Skeletal muscle tissue (tissue), 4 donors: ENCODE results near the gene CYP19A1. TPM values are rescaled to one million over a fixed set of nuclear protein-coding genes. Genes with fewer than 3 reads are reported as not detected.

Experiments used
- H3K27ac ChIP-seq: one replicate; pipeline ENCODE4 v1.7.0; 2013; ENCODE audit warnings: mild to moderate bottlenecking, low read depth, low read length, inconsistent platforms
- H3K27me3 ChIP-seq, 3 donors: one replicate each; pipeline ENCODE4 v1.7.0; 2013; ENCODE audit warnings: low read length in 3 of 3; ENCODE audit not compliant: control insufficient read depth in 3 of 3, insufficient read depth in 3 of 3
- H3K36me3 ChIP-seq, 3 donors: one replicate each; pipeline ENCODE4 v1.7.0; 2013; ENCODE audit warnings: low read length in 3 of 3; ENCODE audit not compliant: control insufficient read depth in 3 of 3, insufficient read depth in 3 of 3
- H3K4me1 ChIP-seq, 3 donors: one replicate each; pipeline ENCODE4 v1.7.0; 2013; ENCODE audit warnings: low read length in 3 of 3, mild to moderate bottlenecking in 3 of 3; ENCODE audit not compliant: control insufficient read depth in 3 of 3, insufficient read depth in 3 of 3
- H3K4me3 ChIP-seq, 3 donors: one replicate each; pipeline ENCODE4 v1.7.0; 2013; ENCODE audit warnings: low read length in 3 of 3
- H3K9ac ChIP-seq, 3 donors: one replicate each; pipeline ENCODE4 v1.7.0; 2013; ENCODE audit warnings: low read length in 3 of 3, mild to moderate bottlenecking in 3 of 3, moderate library complexity in 2 of 3, low read depth in 1 of 3
- H3K9me3 ChIP-seq, 3 donors: one replicate each; pipeline ENCODE4 v1.7.0; 2013; ENCODE audit warnings: low read length in 3 of 3; ENCODE audit not compliant: control insufficient read depth in 3 of 3
- total RNA-seq: library from RNA; depleted of rRNA; stranded (reverse); fragments of >200 nt; gene quantifications from one replicate; pipeline ENCODE4 v1.2.3, GENCODE V29; 2014
- donor health status: Osteomylitis.

CYP19A1 gene
- total RNA-seq, 1 donor from 2014 or later = 0.52 TPM

DNA sequence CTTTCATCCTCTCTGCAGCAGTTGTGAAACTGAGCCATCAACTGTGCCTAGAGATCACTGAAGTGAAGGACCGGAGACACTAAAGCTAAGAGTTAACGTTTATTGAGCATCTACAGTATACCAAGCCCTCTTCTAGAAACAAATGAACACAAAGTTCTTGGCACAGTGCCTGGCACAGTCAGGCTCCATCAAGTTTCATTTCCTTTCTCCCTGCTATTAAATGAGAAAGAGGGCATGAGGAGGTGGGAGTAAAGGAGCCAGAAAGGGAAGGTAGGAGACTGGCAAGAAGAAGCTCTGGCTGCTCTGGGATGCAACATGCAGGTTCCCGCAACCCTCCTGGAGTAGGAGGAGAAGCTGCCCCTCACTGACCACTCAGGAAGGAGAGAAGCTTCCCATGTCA, 30.6 kb downstream of the CYP19A1 start:
- Histone ChIP-seq H3K4me1 (peaks cover 0 to 5% (median 0%) of the 10 kb centered on the region in 3 donors), H3K36me3 (no peaks in the 10 kb centered on the region)

DNA sequence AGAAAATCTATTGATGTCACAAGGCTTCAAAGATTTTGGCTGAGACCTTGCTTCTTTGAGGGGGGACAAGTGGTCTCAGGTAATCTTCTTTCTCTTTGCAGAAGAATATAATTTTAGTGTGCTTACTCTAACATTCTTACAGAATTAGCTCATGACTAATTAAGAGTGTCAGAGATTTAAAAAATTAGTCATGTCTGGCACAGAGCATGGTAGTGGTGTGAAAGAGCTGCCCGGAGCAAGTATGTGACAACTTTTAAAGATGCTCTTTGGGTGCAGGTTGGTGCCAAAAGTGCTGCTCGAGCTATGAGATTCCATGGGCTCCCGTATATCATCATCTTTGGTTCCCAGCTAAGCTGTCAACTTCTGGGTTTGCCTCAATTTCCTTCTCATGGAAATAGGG, 31.1 kb downstream of the CYP19A1 start:
- Histone ChIP-seq H3K9ac (no peak overlapping the region), H3K4me3 (no peak overlapping the region), H3K27ac (no peak overlapping the region), H3K4me1 (peaks cover 0 to 5% (median 0%) of the 10 kb centered on the region in 3 donors), H3K36me3 (no peaks in the 10 kb centered on the region), H3K27me3 (no peaks in the 10 kb centered on the region), H3K9me3 (no peaks in the 10 kb centered on the region)

More for the DNA sequence above, 30.6 kb downstream of the CYP19A1 start:
- H3K9me3 ChIP-seq = peaks cover 0 to under 1% (median 0%) of the 10 kb centered on the region in 3 donors
- no peak overlapping the region for H3K9ac ChIP-seq
- no peaks in the 10 kb centered on the region for H3K27me3 ChIP-seq
- no peak overlapping the region for H3K27ac ChIP-seq
- H3K4me3 ChIP-seq = no peak overlapping the region

DNA sequence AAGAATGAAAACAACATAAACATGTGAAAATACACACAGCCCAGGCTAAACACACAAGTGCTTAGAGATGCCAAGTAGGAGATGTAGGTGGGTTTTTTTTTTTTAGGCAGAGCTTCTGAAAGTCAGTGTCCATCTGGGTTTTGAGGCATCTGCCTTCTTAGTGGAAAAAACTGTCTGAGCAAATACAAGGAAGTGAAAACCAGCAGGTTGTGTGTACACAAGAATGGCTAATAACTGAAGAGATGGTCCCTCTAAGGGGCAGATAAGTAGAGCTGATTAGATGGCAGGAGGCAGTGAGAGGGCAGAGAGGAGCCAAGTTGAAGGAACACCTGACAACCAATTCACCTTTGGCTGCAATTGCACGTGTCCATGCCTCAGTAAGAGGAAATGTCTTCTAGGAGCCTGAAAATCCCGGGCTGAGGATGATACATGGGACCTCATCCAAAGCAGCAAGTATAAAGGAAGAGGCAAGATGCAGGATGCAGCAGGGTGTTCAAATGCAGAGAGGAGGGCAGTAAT, 34.9 kb downstream of the CYP19A1 start:
- Histone ChIP-seq H3K4me1 (no peaks in the 10 kb centered on the region), H3K27me3 (no peaks in the 10 kb centered on the region), H3K9me3 (no peaks in the 10 kb centered on the region), H3K4me3 (no peak overlapping the region), H3K9ac (no peak overlapping the region), H3K27ac (no peak overlapping the region), H3K36me3 (no peaks in the 10 kb centered on the region)

DNA sequence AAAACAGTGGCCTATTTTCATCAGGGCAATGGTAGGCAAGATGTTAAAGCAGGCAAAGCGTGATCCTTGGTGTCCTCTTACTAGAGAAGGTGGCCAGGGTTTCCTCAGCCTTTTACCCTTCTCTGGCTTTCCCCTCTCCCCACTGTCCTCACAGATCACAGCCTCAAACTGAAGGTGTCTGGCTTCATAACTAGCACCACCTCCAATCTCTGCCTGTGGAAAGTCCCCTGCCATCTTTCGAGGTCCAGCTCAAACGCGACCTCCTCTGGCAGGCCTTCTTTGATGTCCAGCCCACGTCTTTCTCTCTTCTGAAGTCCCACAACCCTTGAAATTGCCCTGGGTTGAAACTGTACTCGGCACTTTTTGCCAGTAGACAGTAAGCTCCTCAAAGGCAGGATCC, 35.9 kb downstream of the CYP19A1 start:
- H3K27me3 ChIP-seq = no peaks in the 10 kb centered on the region

DNA sequence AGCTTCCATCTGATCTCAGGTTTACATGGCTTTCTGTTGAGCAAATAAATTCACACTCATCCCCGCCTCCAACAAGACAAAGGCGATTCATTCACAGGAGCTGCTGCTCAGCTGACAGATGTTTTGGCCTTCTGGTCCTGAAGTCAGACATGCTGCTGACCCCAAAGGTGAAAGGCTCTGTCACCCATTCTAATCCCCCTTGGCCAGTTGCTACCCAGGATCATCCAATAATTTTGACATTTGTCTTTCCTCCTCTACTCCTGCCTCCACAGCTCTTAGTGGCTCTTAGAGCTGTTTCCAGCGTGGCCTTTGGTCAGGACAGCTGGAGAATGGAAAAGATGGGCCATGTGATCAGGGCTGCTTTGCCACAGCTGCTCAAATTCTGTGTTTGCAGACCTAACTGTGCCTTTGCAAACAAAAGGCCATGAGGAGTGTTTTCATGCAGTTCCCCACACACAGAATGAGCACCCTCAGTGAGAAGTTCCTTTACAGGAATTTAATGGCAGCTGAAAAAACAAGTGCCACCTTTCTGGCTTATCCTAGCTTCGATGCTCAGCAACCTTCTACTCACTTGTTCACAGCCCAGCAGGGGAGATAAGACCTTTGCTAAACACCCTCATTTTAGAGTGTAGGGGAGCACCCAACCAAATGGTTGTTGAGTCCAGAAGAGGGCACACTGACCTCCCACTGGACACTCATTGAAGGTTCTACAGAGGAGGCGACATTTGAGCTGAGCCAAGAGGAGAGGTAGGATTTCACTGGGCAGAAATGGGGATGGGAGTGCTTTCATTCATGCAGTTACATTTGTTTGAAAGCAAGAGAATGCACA, 39.0 kb downstream of the CYP19A1 start:
- Histone ChIP-seq H3K9ac (no peak overlapping the region), H3K4me1 (no peaks in the 10 kb centered on the region), H3K4me3 (no peak overlapping the region), H3K27me3 (no peaks in the 10 kb centered on the region), H3K9me3 (no peaks in the 10 kb centered on the region), H3K27ac (peak overlapping the region; percentile 36), H3K36me3 (no peaks in the 10 kb centered on the region)

More for the DNA sequence above, 35.9 kb downstream of the CYP19A1 start:
- Histone ChIP-seq H3K4me1 (no peaks in the 10 kb centered on the region), H3K9ac (no peak overlapping the region), H3K27ac (no peak overlapping the region), H3K36me3 (no peaks in the 10 kb centered on the region), H3K9me3 (no peaks in the 10 kb centered on the region), H3K4me3 (no peak overlapping the region)

- no peaks in the 10 kb centered on the region for H3K36me3 ChIP-seq
- H3K27ac ChIP-seq = peak overlapping the region; percentile 36
- no peak overlapping the region for H3K9ac ChIP-seq
- no peaks in the 10 kb centered on the region for H3K4me1 ChIP-seq
- no peaks in the 10 kb centered on the region for H3K9me3 ChIP-seq
- H3K4me3 ChIP-seq = no peak overlapping the region
- no peaks in the 10 kb centered on the region for H3K27me3 ChIP-seq
These were observed 39.8 kb downstream of the CYP19A1 start for GRCh38 chr15:51298620-51299019.

DNA sequence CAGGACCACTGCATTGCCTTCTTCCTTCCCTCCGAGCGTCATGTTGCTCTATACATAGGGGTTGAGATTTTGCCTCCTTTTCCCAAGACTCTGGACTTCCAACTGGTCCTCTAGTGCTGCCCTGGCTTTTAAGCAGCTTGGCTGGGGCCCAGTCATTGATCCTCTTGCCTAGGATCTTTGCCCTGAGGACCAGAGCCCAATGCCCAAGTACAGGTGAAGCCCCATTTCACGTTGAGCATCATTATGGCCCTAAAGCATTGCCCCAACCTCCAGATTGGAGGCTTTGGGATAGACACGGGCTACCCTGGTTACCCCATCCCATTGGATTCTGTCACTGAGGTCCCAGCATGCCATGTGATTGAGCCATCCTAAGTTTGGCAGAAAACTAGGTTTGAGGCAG, 47.7 kb downstream of the CYP19A1 start:
- H3K4me1 ChIP-seq = no peaks in the 10 kb centered on the region
- H3K9ac ChIP-seq = no peak overlapping the region
- H3K36me3 ChIP-seq = no peaks in the 10 kb centered on the region
- no peaks in the 10 kb centered on the region for H3K27me3 ChIP-seq
- H3K27ac ChIP-seq = no peak overlapping the region
- no peak overlapping the region for H3K4me3 ChIP-seq
- H3K9me3 ChIP-seq = no peaks in the 10 kb centered on the region

GRCh38 chr15:51289290-51289689, 49.1 kb downstream of the CYP19A1 start:
- Histone ChIP-seq H3K4me1 (no peaks in the 10 kb centered on the region), H3K27me3 (no peaks in the 10 kb centered on the region), H3K9me3 (no peaks in the 10 kb centered on the region), H3K36me3 (no peaks in the 10 kb centered on the region), H3K4me3 (no peak overlapping the region), H3K9ac (no peak overlapping the region), H3K27ac (no peak overlapping the region)

GRCh38 chr15:51288143-51289065, 50.0 kb downstream of the CYP19A1 start:
- Histone ChIP-seq H3K9me3 (no peaks in the 10 kb centered on the region), H3K27me3 (no peaks in the 10 kb centered on the region), H3K4me1 (no peaks in the 10 kb centered on the region), H3K36me3 (no peaks in the 10 kb centered on the region), H3K4me3 (no peak overlapping the region), H3K9ac (no peak overlapping the region), H3K27ac (no peak overlapping the region)

- Histone ChIP-seq H3K27ac (no peak overlapping the region), H3K36me3 (no peaks in the 10 kb centered on the region), H3K27me3 (no peaks in the 10 kb centered on the region), H3K9ac (no peak overlapping the region), H3K9me3 (no peaks in the 10 kb centered on the region), H3K4me1 (no peaks in the 10 kb centered on the region), H3K4me3 (no peak overlapping the region)
These were observed 51.6 kb downstream of the CYP19A1 start for GRCh38 chr15:51286816-51287215.
